ENCODE measurements around the gene TMEM38B. TPM values are rescaled to one million over a fixed set of nuclear protein-coding genes. Genes with fewer than 3 reads are reported as not detected.
A peak's percentile ranks its signal among the peaks of the same experiment; 100 is the strongest.

TMEM38B gene, protein sequence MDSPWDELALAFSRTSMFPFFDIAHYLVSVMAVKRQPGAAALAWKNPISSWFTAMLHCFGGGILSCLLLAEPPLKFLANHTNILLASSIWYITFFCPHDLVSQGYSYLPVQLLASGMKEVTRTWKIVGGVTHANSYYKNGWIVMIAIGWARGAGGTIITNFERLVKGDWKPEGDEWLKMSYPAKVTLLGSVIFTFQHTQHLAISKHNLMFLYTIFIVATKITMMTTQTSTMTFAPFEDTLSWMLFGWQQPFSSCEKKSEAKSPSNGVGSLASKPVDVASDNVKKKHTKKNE
- total RNA-seq = 10 to 100 TPM in 1 of 4 donors, 1 to 10 TPM in 3; 5.6 to 11.3 (median 9.4) TPM

DNA sequence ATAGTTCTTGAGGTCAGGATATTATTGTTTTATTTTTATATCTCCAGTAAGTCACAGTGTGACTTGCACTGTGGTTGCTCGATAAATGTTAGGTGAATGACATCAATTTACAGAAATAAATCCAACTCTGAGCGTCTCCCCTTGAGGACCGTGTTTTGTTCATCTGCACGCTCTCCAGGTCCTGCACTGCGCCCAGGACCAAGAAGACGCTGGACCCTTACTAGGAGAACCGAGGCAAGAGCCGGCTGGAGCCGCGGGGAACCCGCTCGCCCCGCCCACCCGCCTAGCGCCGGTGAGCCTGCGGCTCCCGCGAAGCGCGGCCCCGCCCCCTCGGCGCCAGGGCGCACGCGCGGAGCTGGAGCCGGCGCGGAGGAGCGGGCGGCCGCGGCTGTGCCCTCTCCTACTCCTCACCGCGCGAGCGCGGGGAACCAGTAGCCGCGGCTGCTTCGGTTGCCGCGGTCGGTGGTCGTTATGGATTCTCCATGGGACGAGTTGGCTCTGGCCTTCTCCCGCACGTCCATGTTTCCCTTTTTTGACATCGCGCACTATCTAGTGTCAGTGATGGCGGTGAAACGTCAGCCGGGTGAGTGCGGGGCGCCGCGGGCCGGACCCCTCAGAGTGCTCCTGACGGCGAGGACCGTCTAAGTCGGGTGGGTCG, at the start of gene TMEM38B:
TMEM38B (plus strand) TSS at position 352 of the 658 bp plus-strand sequence; CDS start at position 472, 120 bp downstream.
- H3K4me3 ChIP-seq (ENCODE audit: low read depth, poor library complexity, severe bottlenecking) = peak within 1 kb of the TSS; percentile 53
- peak; percentile 66 to 96 for DNase-seq (ENCODE audit: low spot score in 2 of 2)
- 0% methylated on average over 34 to 48 of the region's 65 CpGs for WGBS, 2 donors
- TF ChIP-seq POLR2A (IDR thresholded peaks at IDR 0.05) = peak in 1 of 2 donors; percentile 50
- TF ChIP-seq, protein P1, sequence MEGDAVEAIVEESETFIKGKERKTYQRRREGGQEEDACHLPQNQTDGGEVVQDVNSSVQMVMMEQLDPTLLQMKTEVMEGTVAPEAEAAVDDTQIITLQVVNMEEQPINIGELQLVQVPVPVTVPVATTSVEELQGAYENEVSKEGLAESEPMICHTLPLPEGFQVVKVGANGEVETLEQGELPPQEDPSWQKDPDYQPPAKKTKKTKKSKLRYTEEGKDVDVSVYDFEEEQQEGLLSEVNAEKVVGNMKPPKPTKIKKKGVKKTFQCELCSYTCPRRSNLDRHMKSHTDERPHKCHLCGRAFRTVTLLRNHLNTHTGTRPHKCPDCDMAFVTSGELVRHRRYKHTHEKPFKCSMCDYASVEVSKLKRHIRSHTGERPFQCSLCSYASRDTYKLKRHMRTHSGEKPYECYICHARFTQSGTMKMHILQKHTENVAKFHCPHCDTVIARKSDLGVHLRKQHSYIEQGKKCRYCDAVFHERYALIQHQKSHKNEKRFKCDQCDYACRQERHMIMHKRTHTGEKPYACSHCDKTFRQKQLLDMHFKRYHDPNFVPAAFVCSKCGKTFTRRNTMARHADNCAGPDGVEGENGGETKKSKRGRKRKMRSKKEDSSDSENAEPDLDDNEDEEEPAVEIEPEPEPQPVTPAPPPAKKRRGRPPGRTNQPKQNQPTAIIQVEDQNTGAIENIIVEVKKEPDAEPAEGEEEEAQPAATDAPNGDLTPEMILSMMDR (IDR thresholded peaks at IDR 0.05) = no peak
- intact Hi-C loops (cut with DNase I; ENCODE audit: low total_unique reads) = no loop called here

DNA sequence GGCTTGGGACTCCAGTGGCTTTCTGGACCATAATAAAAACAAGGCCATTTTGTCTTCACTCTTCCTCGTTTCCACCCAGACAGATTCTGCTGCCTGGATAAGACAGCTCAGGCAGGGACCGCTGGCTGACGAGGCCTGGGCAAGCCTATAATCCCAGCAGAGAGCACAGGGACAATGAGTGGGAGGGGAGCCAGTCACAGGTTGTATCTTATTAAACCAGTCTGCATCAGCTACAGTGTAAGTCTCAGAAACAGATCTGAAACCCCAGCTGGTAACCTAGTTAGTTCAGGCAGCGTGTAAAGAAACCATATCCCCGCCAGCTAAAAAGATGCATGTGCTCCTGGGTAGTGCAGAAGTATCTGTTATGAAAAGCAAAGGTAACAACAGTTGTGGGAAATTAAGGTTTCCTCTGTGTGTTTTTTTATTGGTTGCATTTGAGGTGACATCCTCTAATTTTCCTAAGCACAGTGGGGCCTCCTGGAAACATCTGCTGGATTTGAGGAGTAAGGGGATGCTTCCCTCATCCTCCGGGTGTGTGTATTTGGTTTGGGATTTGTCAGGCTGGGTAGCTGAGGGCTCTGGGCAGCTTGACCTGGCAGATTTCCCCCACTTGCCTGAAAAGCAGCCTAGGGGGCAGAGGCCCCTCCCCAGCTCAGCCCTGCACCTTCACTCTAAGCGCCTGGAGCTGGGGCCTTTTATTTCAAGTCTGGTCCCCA, 47.3 kb upstream of the TMEM38B start:
- H3K4me3 ChIP-seq (ENCODE audit: low read depth, poor library complexity, severe bottlenecking) = no peak overlapping the region
- TF ChIP-seq, protein P1 (IDR thresholded peaks at IDR 0.05) = no peak
- no peak for TF ChIP-seq POLR2A (IDR thresholded peaks at IDR 0.05)
- 89 to 90% methylated on average over 7 of the region's 7 CpGs for WGBS, 2 donors
- no peak for DNase-seq (ENCODE audit: low spot score in 2 of 2)
- intact Hi-C loops (cut with DNase I; ENCODE audit: low total_unique reads) = no loop called here

GRCh38 chr9:105647595-105648349, 46.6 kb upstream of the TMEM38B start:
- H3K4me3 ChIP-seq (ENCODE audit: low read depth, poor library complexity, severe bottlenecking) = no peak overlapping the region
- intact Hi-C loops (cut with DNase I; ENCODE audit: low total_unique reads) = no loop called here
- DNase-seq (ENCODE audit: low spot score in 2 of 2) = no peak
- TF ChIP-seq POLR2A (IDR thresholded peaks at IDR 0.05) = no peak
- TF ChIP-seq, protein P1 (IDR thresholded peaks at IDR 0.05) = no peak
- 89 to 90% methylated on average over 12 of the region's 12 CpGs for WGBS, 2 donors

DNA sequence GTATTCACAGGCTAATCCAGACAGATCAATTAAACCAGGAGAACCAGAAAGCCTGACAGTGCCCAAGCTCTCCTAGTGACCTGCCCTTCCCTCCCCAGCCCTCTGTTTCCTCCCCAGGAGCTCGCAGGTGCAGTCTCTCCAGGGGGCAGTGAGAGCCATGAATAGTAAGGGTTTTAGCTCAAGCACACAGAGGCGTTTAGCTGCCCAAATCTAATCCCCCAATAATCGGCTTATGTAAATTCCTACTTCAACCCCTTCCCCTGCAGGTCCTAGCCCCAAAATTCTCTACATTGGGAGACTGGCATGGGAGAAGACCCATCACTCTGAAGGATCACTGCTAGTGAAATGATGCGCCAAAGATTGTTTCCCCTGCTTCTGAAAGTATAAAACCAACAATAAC, 42.5 kb upstream of the TMEM38B start:
- H3K4me3 ChIP-seq (ENCODE audit: low read depth, poor library complexity, severe bottlenecking) = no peak overlapping the region
- 72 to 76% methylated on average over 4 of the region's 4 CpGs for WGBS, 2 donors
- TF ChIP-seq, protein P1 (IDR thresholded peaks at IDR 0.05) = no peak
- no peak for TF ChIP-seq POLR2A (IDR thresholded peaks at IDR 0.05)
- DNase-seq (ENCODE audit: low spot score in 2 of 2) = no peak
- intact Hi-C loops (cut with DNase I; ENCODE audit: low total_unique reads) = no loop called here

GRCh38 chr9:105656131-105656921, 38.0 kb upstream of the TMEM38B start:
- no peak for TF ChIP-seq POLR2A (IDR thresholded peaks at IDR 0.05)
- TF ChIP-seq, protein P1 (IDR thresholded peaks at IDR 0.05) = no peak
- WGBS, 2 donors = 2 to 3% methylated on average over 28 to 53 of the region's 75 CpGs
- intact Hi-C loops (cut with DNase I; ENCODE audit: low total_unique reads) = no loop called here
- peak overlapping the region; percentile 9 for H3K4me3 ChIP-seq (ENCODE audit: low read depth, poor library complexity, severe bottlenecking)
- DNase-seq (ENCODE audit: low spot score in 2 of 2) = no peak
